ENCODE results near the gene PDZD2.
A peak's percentile ranks its signal among the peaks of the same experiment; 100 is the strongest.
"Not testable (repeated sequence)": the region's sequence is repeated elsewhere in the genome, so short reads cannot be mapped to it uniquely, and the experiment has no call there.

PDZD2 gene

DNA sequence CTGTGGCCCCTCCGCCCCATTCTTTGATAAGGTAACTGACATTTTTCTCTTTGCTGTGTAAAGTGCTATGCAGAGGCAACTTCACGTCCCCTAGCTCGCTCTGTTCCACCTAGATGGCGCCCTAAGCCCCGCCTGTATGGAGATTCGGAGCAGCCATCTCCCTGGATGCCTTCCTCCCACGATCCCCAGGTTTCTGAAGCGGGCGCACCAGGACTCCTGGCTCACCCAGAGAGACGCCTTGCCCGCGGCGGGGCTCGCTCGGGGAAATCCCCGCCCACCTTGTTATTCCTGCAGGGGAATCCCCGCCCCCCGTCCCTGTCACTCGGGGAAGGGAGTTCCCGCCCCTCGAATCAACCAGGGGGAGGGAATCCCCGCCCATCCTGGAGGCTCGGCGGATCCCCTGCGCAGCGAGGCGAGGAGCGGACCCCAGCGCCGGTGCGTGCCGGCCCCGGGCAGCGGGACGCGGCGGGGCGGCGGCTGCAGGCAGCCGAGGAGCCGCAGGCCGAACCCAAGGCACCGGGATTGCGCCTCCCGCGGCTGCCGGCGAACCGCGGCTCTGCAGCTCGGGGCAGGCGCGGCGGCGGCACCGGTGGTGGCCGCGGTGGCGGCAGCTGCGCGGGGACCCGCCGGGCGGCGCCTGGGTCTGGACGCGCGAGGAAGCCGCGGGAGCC lies at the start of gene PDZD2:
Gene PDZD2, plus strand, starts transcription at position 384 of the 671 bp plus-strand sequence.
- DNase-seq: peak; percentile 69 to 96 (median 80)
- intact Hi-C loops (cut with DNase I): loop anchor here (2.0 kb wide), 1 partner anchor 170 kb away; no protein-coding TSS in a partner anchor

DNA sequence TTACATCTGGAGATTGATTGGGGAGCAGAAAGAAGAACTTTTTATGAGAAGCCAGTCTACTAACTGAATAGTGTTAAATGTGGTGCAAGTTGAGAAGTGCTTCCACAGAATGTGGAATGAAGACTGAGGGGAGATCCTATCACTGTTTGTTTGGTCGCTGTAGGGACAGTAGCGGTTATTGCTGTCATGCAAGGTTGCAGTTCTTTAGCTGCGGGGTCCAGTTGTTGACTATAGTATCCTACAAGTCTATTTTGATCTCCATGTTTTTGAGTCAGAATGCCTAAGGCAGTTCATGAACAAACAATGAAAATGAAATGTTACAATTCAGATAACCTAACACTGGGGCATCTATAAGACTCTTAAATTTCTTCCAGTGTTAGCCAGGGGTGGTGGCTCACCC lies 45.3 kb upstream of the PDZD2 start:
- intact Hi-C loops (cut with DNase I): no loop called here
- no peak for DNase-seq

- no peak for DNase-seq
- intact Hi-C loops (cut with DNase I): no loop called here
These were observed 42.6 kb upstream of the PDZD2 start for GRCh38 chr5:31596354-31596753.

GRCh38 chr5:31598640-31599611 lies 40.0 kb upstream of the PDZD2 start:
- no peak for DNase-seq
- intact Hi-C loops (cut with DNase I): no loop called here

- intact Hi-C loops (cut with DNase I); DNase-seq: not testable (repeated sequence)
These were observed 36.6 kb upstream of the PDZD2 start for GRCh38 chr5:31602305-31602704.

GRCh38 chr5:31604240-31604639 lies 34.7 kb upstream of the PDZD2 start:
- intact Hi-C loops (cut with DNase I): no loop called here
- no peak for DNase-seq

DNA sequence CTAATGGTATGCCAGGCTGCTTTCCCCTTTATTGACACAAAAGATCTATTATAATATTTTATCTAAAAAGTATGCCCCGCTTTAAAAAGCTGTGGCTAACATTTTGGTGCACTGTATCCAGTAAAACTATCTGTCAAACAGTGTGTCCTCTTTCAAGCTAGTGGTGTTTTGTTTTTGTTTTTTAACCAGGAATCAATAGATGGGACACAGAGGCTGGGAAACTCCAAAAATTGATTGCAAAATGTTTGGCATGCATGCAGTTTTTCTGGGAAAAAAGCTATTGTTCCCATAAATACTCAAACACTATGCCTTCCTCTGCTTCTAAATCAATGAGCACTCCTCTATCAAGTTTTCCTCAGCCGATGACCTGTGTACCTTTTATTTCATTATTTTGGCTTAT lies 34.3 kb upstream of the PDZD2 start:
- intact Hi-C loops (cut with DNase I): no loop called here
- DNase-seq: no peak

DNA sequence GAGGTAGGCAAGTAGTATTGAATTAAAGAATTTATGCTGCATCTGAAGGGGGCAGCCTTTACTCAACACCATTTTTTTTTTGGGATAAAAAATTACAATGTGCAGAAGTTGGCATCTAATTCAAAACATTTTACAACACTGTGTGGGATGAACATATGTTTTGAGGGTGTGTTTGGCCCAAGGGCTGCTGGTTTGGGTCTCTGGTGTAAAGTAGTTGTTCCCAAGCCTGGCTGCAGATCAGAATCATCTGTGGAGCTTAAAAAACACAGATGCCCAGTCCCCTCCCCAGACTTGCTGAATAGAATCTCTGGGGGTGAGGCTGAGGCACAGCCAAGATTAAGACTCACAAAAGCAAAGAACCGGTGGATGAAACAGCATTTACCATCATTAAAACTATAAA lies 33.0 kb upstream of the PDZD2 start:
- DNase-seq: peak in 5 of 10 donors; percentile 9 to 69 (median 34)
- intact Hi-C loops (cut with DNase I): no loop called here

DNA sequence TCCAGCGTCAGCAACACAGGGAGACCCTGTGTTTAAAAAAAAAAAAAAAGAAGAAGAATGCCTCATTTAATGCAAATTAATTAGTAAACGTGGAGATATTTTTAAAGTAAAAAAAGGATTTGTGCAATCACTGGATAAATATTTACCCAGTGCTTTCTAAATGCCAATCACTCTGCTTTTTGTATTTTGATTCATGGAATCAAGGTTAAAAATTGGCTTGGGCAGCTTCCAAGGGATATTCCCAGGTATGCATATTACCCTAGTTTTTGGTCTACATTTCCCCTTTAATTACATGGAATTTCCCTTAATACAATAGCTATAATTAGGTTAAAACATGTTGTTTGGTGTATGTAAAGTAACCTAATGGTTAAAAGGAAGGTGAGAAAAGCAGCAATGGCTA lies 31.4 kb upstream of the PDZD2 start:
- no peak for DNase-seq
- intact Hi-C loops (cut with DNase I): no loop called here

- no peak for DNase-seq
- intact Hi-C loops (cut with DNase I): no loop called here
These were observed 27.9 kb upstream of the PDZD2 start for GRCh38 chr5:31611002-31611401.

DNA sequence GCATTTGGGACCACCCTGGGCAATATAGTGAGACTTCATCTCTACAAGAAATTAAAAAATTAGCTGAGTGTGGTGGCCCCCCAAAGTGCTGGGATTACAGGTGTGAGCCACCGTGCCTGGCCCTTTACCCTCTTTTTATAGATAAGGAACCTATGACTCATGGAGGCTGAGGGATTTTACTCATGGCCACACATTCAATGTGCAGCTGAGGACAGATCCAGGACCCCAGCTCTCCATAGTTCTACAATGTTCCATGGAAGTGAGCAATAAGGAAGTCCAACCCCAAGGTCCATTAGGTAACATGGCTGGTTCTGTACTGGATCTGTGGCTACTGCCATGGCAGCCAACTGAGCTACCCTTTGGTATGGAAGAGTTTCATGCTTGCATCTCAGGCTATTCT lies 25.3 kb upstream of the PDZD2 start:
- DNase-seq: no peak
- intact Hi-C loops (cut with DNase I): no loop called here

- intact Hi-C loops (cut with DNase I): no loop called here
- DNase-seq: no peak
These were observed 24.5 kb upstream of the PDZD2 start for GRCh38 chr5:31614151-31615020.

DNA sequence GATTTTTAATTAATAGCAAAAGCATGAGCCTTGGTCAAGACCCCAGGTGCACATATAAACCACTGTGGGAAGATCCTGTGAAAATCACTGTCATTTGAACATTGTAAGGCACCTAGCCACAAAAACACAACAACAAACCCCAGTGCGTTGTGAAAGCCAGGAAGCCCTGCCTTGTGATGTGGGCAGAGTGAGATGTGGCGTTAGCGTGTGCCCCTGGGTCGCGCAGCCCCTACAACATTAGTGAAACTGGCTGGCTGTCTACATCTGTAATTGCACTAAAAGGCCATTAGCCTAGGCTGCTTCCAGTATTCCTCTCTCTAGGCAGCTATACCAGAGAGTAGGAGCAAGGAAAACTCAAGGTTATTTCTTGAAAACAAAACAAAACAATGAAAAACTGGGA lies 21.1 kb upstream of the PDZD2 start:
- no peak for DNase-seq
- intact Hi-C loops (cut with DNase I): no loop called here

DNA sequence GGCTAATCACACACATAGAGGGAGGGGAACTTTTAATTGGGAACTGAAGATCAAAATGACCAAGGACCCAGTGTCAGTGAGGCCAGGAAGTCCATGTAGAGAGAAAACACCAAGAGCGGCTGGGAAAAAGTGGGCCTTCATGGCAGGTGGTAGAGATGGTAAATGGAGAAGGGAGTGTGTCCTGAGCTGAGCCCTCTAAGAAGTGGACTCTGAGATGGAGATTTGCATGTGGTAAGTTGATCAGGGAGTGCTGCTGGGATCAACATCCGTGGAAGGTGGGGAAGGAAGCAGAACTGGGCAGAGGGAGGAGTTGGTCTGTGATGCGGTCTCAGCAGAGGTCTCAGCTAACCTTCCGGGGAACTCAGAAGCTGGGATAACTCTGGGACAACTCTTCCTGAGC lies 18.9 kb upstream of the PDZD2 start:
- DNase-seq: no peak
- intact Hi-C loops (cut with DNase I): no loop called here

DNA sequence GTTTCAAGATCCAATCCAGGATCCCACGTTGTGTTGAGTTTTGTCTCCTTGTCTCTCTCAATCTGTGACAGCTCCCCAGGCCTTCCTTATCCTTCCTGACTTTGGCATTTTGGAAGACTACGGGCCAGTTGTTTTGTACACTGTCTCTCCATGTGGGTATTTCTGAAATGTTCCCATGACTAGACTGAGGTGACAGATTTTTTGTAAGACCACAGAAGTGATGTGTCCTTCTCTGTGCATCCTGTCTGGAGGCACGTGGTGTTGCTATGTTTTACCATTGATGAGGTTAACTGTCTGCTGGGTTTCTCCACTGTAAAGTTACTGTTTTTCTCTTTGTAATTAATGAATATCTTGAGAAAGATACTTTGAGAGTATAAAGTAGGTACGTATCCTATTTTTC lies 15.7 kb upstream of the PDZD2 start:
- DNase-seq: no peak
- intact Hi-C loops (cut with DNase I): no loop called here

DNA sequence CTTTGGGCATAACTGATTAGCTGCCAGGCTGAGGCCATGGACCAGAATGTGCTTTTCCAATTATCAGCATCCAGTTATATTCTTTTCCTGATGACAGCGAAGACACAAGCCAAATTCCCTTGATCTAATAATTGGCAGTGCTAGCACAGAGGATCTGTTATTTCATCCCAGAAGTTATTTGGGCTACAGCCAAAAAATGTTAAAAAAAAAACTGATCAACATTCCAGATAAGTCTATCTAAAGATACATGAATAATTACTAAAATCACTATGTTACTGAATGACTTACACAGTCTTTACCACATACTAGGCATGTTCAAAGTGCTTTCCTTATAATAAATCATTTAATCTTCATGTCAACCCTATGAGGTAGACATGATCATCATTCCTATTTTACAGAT lies 13.5 kb upstream of the PDZD2 start:
- no peak for DNase-seq
- intact Hi-C loops (cut with DNase I): no loop called here

- DNase-seq: no peak
- intact Hi-C loops (cut with DNase I): no loop called here
These were observed 12.8 kb upstream of the PDZD2 start for GRCh38 chr5:31626156-31626555.

DNA sequence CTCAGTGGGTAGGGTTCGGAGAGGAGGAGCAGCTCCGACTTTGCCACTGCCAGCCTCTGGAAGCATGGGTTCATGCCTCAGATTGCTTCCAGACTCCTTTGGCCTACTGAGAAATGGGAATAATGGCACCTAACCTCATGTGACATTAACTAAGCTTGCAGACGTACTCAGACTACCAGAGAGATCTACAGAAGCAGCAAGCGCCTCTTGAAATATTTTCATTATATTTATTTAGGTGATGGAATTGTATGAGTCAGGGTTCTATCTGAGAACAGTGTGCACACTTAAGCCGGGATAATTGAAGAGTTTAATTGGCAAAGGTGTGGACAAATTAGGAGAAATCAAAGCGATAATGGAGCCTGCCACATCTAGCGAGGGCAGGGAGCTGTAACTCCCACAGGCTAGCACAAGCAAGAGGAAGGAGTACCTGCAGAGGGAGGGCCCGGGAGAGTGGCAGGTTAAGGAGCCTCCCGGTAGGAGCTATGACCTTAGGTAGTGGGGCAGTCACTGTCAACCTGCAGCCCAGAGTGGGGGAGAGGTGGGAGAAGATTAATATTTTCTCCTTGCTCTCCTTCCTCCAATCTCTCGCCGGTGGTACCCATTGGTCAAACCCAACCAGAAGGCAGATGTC lies 12.2 kb upstream of the PDZD2 start:
- intact Hi-C loops (cut with DNase I): no loop called here
- DNase-seq: no peak

GRCh38 chr5:31630931-31631330 lies 8.0 kb upstream of the PDZD2 start:
- intact Hi-C loops (cut with DNase I): no loop called here
- DNase-seq: no peak

GRCh38 chr5:31632460-31632859 lies 6.5 kb upstream of the PDZD2 start:
- intact Hi-C loops (cut with DNase I): no loop called here
- no peak for DNase-seq

All from posterior cingulate gyrus (tissue), 11 donors.